Upper lobe of left lung (tissue), 4 donors: ENCODE results near the gene COQ5.

Source experiments
- POLR2A ChIP-seq, 4 donors: fragments of 450-650 bp; IDR thresholded peaks; one replicate each; pipeline ENCODE4 v1.5.1; 2016 to 2017; ENCODE audit warnings: antibody characterized with exemption in 4 of 4, mild to moderate bottlenecking in 2 of 4
- POLR2AphosphoS5 ChIP-seq, 2 donors: sonication (generic); formaldehyde crosslinking; IDR thresholded peaks; one replicate each; pipeline ENCODE4 v1.5.1; 2017; ENCODE audit warnings: antibody characterized with exemption in 2 of 2
- TF ChIP-seq, protein P1 (sequence below), 6 experiments: fragments of 450-650 bp in 4 of 6; fragments of 200-600 bp in 2 of 6; sonication (generic) in 2 of 6; IDR thresholded peaks; one replicate each; pipeline ENCODE4 v1.5.1; 2016 to 2019; ENCODE audit warnings: antibody characterized with exemption in 6 of 6

DNA sequence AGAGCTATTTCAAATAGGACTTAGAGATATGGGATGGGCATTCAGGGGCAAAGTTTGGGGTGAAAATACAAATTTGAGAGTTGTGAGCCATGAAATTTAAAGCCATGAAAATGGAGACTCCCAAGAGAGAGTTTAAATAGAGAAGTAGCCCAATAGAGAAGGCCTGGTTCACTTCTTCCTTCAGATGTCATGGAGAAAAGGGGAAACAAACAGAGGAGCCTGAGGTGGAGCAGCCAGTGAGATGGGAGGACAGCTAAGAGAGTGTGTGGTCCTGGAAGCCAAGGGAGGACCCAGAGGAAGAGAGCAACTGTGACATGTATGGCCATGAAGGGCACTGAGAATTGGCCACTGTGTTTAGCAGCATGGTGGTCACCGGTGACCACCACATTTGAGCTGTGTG is 45.3 kb downstream of the COQ5 start:
- no peak for TF ChIP-seq POLR2AphosphoS5 (IDR thresholded peaks at IDR 0.05)
- TF ChIP-seq, protein P1, sequence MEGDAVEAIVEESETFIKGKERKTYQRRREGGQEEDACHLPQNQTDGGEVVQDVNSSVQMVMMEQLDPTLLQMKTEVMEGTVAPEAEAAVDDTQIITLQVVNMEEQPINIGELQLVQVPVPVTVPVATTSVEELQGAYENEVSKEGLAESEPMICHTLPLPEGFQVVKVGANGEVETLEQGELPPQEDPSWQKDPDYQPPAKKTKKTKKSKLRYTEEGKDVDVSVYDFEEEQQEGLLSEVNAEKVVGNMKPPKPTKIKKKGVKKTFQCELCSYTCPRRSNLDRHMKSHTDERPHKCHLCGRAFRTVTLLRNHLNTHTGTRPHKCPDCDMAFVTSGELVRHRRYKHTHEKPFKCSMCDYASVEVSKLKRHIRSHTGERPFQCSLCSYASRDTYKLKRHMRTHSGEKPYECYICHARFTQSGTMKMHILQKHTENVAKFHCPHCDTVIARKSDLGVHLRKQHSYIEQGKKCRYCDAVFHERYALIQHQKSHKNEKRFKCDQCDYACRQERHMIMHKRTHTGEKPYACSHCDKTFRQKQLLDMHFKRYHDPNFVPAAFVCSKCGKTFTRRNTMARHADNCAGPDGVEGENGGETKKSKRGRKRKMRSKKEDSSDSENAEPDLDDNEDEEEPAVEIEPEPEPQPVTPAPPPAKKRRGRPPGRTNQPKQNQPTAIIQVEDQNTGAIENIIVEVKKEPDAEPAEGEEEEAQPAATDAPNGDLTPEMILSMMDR (IDR thresholded peaks at IDR 0.05) = no peak
- no peak for TF ChIP-seq POLR2A (IDR thresholded peaks at IDR 0.05)
